NCI-H2196 treated with DMSO at 0.1 percent for 48 hours (cell line): Measurements from ENCODE around the gene ZNF827.

ENCODE experiments used
- DNase-seq: peaks from one replicate; lab custom pipeline; 2025; ENCODE audit not compliant: unreplicated experiment; lab: John Stamatoyannopoulos, UW

The ZNF827 gene

DNA sequence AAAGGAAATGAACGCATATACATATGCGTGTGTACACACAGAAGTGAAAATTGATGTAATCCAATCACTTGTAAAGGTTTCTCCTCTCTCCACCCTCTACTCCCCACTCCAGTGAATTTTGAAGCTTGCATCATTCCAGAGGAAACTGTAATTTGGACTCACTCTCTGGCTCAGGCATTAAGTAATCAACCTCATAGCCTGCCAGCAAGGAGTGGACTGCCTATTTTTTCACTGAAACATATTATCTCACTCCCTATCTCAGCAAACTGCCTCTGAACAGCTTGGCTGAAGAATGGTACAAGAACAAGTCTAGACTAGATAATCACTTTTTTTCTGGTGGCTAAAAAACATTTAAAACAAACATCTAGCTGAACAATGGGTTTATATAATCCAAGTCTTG is 134.5 kb downstream of the ZNF827 start:
- no peak for DNase-seq

DNA sequence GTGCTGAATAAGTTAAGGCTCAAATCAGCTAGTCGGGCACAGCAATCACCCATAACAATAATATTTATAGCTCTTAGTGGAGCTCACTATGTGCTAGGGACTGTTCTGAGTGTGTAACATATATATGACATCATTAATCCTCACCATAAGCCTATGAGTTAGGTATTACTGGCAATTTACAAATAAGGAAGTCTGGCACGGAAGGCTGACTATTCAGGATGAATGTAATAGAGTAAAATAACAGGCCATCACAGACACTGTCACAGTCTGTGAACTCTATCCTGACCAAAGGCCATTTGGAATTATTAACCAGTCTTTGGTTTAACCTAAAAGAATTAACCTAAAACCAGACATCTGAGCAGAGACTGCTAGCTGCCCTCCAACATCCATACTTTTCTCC is 139.4 kb downstream of the ZNF827 start:
- no peak for DNase-seq

- DNase-seq, result peak; percentile 9
Measured at GRCh38 chr4:145797278-145797677, 141.3 kb downstream of the ZNF827 start.

- DNase-seq, result no peak
Measured at GRCh38 chr4:145796346-145796745, 142.3 kb downstream of the ZNF827 start.

DNA sequence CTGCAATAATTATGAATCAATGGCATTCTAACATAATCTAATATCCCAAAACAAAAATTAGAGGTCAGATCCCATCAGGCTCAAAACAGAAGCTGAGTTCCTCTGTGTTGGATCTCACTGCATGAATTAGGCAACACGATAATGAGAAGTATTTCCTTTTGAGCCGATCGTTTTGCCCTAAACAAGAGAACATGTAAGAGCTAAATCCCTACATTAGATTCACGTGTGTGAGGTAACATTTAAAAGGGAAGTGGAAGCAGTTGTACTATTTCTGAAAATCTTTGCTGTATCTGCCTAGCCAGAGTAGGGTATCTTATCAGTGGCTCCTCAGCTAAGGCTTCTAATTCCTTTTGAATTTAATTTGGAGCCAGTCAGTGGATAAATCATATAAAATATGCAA is 143.1 kb downstream of the ZNF827 start:
- DNase-seq, result no peak

DNA sequence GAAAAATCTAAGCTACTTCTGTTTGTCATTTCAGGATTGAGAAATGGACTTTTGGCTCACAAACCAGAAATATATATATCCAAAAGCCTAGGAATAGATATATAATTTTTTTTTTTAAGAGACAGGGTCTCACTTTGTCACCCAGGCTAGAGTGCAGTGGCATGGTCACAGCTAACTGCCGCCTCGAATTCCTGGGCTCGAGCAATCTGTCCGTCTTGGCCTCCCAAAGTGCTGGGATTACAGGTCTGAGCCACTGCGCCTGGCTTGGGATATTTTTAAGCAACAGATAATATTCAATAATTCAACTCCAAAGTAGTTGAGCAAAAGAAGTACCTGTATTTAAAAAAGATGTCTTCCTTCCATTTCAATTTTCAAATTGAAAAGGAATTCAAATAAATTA is 146.2 kb downstream of the ZNF827 start:
- no peak for DNase-seq

- no peak for DNase-seq
Measured at GRCh38 chr4:145791988-145792387, 146.6 kb downstream of the ZNF827 start.

- no peak for DNase-seq
Measured at GRCh38 chr4:145788755-145789154, 149.9 kb downstream of the ZNF827 start.

GRCh38 chr4:145786830-145787229 is 151.8 kb downstream of the ZNF827 start:
- DNase-seq, result no peak

- no peak for DNase-seq
Measured at GRCh38 chr4:145786261-145786660, 152.4 kb downstream of the ZNF827 start.

DNA sequence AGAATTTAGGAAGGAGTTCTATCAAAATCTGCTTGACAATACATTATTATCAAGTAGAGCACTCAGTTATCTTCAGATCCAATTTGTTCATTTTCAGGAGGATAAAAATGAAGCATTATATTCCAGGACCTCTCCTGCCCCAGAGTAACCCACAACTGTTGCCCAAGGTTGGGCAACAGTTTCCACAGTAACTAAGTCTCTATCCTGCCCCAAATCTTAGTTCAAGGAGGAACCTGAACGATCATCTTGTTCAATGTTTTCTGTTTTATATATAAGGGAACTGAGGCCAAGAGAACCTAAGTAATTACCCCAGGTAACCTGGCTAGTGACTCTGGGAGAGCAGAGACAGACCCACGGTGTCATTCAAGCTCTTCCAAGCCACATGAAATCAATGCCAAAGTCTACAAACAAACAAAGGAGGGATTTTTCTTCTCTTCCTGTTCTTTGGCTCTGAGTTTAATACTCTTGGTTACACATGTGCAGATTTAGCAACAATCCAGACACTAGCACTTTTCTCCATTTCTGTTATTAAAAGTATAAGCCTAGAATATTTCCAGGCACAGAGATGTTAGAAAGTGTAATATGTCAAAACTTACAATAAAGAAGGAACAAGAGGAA is 153.1 kb downstream of the ZNF827 start:
- no peak for DNase-seq

DNA sequence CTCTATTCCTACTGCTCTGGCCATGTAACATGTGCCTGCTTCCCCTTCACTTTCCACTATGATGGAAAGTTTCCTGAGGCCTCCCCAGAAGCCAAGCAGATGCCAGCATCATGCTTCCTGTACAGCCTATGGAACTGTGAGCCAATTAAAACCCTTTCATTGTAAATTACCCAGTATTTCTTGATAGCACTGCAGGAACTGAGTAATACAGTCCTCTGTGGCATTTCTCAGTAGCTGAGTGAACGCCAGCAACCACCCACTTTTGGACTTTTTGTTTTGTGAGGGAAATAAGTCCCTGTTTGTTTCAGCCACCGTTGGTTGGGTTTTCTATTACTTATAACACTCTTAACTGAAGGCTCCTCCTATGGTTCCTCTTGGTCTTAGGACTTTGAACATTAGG is 154.6 kb downstream of the ZNF827 start:
- no peak for DNase-seq

- no peak for DNase-seq
Measured at GRCh38 chr4:145782756-145783155, 155.9 kb downstream of the ZNF827 start.

DNA sequence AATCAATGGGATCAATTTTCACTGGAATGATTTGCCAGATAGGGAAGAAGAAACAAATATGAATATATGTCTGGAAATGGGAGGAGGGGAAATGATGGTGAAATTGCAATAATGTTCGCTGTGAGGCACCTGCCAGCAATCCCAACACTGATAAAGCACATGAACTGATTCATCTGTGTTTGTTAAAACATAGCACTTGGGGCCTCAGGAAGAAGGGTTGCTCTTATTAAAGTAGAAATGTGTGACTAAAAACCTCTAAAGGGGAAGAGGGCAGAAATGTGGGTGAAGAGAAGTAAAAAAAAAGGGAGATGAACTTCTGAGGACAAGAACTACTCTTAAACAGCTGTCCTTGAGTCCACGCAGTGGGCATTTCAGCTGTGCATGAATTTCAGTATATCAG is 157.3 kb downstream of the ZNF827 start:
- DNase-seq, result no peak

GRCh38 chr4:145779319-145779801 is 159.3 kb downstream of the ZNF827 start:
- no peak for DNase-seq

DNA sequence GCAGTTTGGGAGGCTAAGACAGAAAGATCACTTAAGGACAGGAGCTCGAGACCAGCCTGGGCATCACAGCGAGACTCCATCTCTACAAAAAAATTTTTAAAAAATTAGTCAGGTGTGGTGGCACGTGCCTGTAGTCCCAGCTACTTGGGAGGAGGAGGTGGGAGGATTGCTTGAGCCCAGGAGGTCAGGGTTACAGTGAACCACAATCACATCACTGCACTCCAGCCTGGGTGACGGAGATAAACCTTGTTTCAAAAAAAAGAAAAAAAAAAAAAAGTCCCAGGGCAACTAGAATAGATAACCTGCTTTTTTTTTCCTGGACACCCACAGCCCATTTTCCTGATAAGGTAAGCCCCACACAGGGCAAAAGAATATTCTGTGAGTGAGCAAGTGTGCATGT is 162.4 kb downstream of the ZNF827 start:
- DNase-seq, result no peak

GRCh38 chr4:145775406-145775805 is 163.2 kb downstream of the ZNF827 start:
- no peak for DNase-seq

GRCh38 chr4:145774473-145774872 is 164.2 kb downstream of the ZNF827 start:
- DNase-seq, result no peak

- DNase-seq, result no peak
Measured at GRCh38 chr4:145773581-145774234, 164.9 kb downstream of the ZNF827 start.

GRCh38 chr4:145772347-145772746 is 166.3 kb downstream of the ZNF827 start:
- no peak for DNase-seq

- no peak for DNase-seq
Measured at GRCh38 chr4:145770124-145770523, 168.5 kb downstream of the ZNF827 start.

GRCh38 chr4:145769450-145770037 is 169.1 kb downstream of the ZNF827 start:
- DNase-seq, result no peak
